WTC11 (cell line): ENCODE measurements around the gene LEKR1. TPM values are rescaled to one million over a fixed set of nuclear protein-coding genes. Genes with fewer than 3 reads are reported as not detected.
"Not testable (repeated sequence)": the region's sequence is repeated elsewhere in the genome, so short reads cannot be mapped to it uniquely, and the experiment has no call there.

Experiments used
- ATAC-seq: fragments of 200-7000 bp; cut with Tn5 transposase; 2 replicates; pipeline ENCODE4 v1.10.0; 2021; ENCODE audit warnings: mild to moderate bottlenecking, moderate library complexity
- CTCF ChIA-PET: fragments of 300-600 bp; sonication (Branson Sonifier 250); formaldehyde crosslinking; loops from one replicate; lab custom pipeline; 2021; ENCODE audit warnings: antibody characterized with exemption; lab: Charles Lee
- POLR2A ChIA-PET: fragments of 350-600 bp; sonication (Branson Sonifier 250); formaldehyde crosslinking; loops from one replicate; lab custom pipeline; 2021; ENCODE audit warnings: antibody characterized with exemption; lab: Charles Lee
- DNase-seq: peaks from one replicate; pipeline ENCODE4 v3.0.0; 2021; ENCODE audit warnings: low spot score
- H3K27ac Mint-ChIP-seq: 2 replicates; pipeline ENCODE4 v1.8.0; 2021; ENCODE audit warnings: mixed read lengths
- H3K27me3 Mint-ChIP-seq: 2 replicates; pipeline ENCODE4 v1.8.0; 2021; ENCODE audit warnings: low read depth, mild to moderate bottlenecking, moderate library complexity, mixed read lengths
- H3K36me3 Mint-ChIP-seq: 2 replicates; pipeline ENCODE4 v1.8.0; 2021; ENCODE audit warnings: mixed read lengths
- H3K4me1 Mint-ChIP-seq: 2 replicates; pipeline ENCODE4 v1.8.0; 2022; ENCODE audit warnings: mixed read lengths
- H3K4me3 Mint-ChIP-seq: 2 replicates; pipeline ENCODE4 v1.8.0; 2021; ENCODE audit warnings: mild to moderate bottlenecking, moderate library complexity, mixed read lengths
- H3K9me3 Mint-ChIP-seq: 2 replicates; pipeline ENCODE4 v1.8.0; 2021; ENCODE audit warnings: mixed read lengths
- ATF6 ChIP-seq: sonication (generic); formaldehyde crosslinking; IDR thresholded peaks from 2 replicates; pipeline ENCODE4 v1.8.1; 2023; ENCODE audit warnings: mild to moderate bottlenecking, missing genetic modification reagents
- CREB1 ChIP-seq: sonication (generic); formaldehyde crosslinking; IDR thresholded peaks from 2 replicates; pipeline ENCODE4 v1.8.0; 2023; ENCODE audit warnings: mild to moderate bottlenecking, missing genetic modification reagents
- ELF4 ChIP-seq: sonication (generic); formaldehyde crosslinking; IDR thresholded peaks from 2 replicates; pipeline ENCODE4 v1.8.1; 2022; ENCODE audit warnings: low read depth, mild to moderate bottlenecking, moderate library complexity, missing genetic modification reagents
- FOXK1 ChIP-seq: sonication (generic); formaldehyde crosslinking; IDR thresholded peaks from 2 replicates; pipeline ENCODE4 v1.8.0; 2022; ENCODE audit warnings: mild to moderate bottlenecking, moderate library complexity, missing genetic modification reagents
- FOXP1 ChIP-seq: sonication (generic); formaldehyde crosslinking; IDR thresholded peaks from 2 replicates; pipeline ENCODE4 v1.8.0; 2022; ENCODE audit warnings: missing genetic modification reagents, mild to moderate bottlenecking, moderate library complexity, borderline replicate concordance
- IRF2 ChIP-seq: sonication (generic); formaldehyde crosslinking; IDR thresholded peaks from 2 replicates; pipeline ENCODE4 v1.8.0; 2022; ENCODE audit warnings: low read depth, missing genetic modification reagents, borderline replicate concordance
- JUN ChIP-seq: sonication (generic); formaldehyde crosslinking; IDR thresholded peaks from 2 replicates; pipeline ENCODE4 v1.8.0; 2023; ENCODE audit warnings: mild to moderate bottlenecking, missing genetic modification reagents
- MXD4 ChIP-seq: fragments of 250-450 bp; sonication (Bioruptor Pico); IDR thresholded peaks from 2 replicates; pipeline ENCODE4 v1.8.0; 2021; ENCODE audit warnings: mild to moderate bottlenecking, moderate library complexity, borderline replicate concordance
- NFATC4 ChIP-seq: fragments of 250-450 bp; sonication (Bioruptor Pico); IDR thresholded peaks from 2 replicates; pipeline ENCODE4 v1.9.0; 2021; ENCODE audit warnings: mild to moderate bottlenecking
- NR1H2 ChIP-seq: sonication (generic); formaldehyde crosslinking; IDR thresholded peaks from 2 replicates; pipeline ENCODE4 v1.9.0; 2021; ENCODE audit warnings: mild to moderate bottlenecking, moderate library complexity, missing genetic modification reagents
- SMAD4 ChIP-seq: sonication (generic); formaldehyde crosslinking; IDR thresholded peaks from 2 replicates; pipeline ENCODE4 v1.8.0; 2022; ENCODE audit warnings: mild to moderate bottlenecking, missing genetic modification reagents
- SP1 ChIP-seq: sonication (generic); formaldehyde crosslinking; conservative IDR thresholded peaks from 2 replicates; pipeline ENCODE4 v1.8.1; 2022; ENCODE audit warnings: missing genetic modification reagents
- ZNF232 ChIP-seq: sonication (generic); formaldehyde crosslinking; IDR thresholded peaks from 2 replicates; pipeline ENCODE4 v1.8.0; 2022; ENCODE audit warnings: mild to moderate bottlenecking, missing genetic modification reagents
- ZNF396 ChIP-seq: fragments of 250-450 bp; sonication (Bioruptor Pico); IDR thresholded peaks from 2 replicates; pipeline ENCODE4 v1.8.0; 2021; ENCODE audit warnings: mild to moderate bottlenecking, moderate library complexity, borderline replicate concordance
- ZNF416 ChIP-seq: fragments of 250-450 bp; sonication (Bioruptor Pico); IDR thresholded peaks from 2 replicates; pipeline ENCODE4 v1.9.0; 2021; ENCODE audit warnings: mild to moderate bottlenecking, inconsistent platforms
- ZNF671 ChIP-seq: fragments of 250-450 bp; sonication (Bioruptor Pico); IDR thresholded peaks from 2 replicates; pipeline ENCODE4 v1.8.0; 2021; ENCODE audit warnings: mild to moderate bottlenecking
- total RNA-seq: library from RNA; stranded (reverse); gene quantifications from 3 replicates; pipeline ENCODE4 v1.2.3, GENCODE V29; 2021
- TF ChIP-seq, protein P1 (sequence below): sonication (generic); formaldehyde crosslinking; IDR thresholded peaks from 2 replicates; pipeline ENCODE4 v1.8.1; 2022; ENCODE audit warnings: low read depth, missing genetic modification reagents, borderline replicate concordance
- TF ChIP-seq, protein P2 (sequence below): sonication (generic); formaldehyde crosslinking; IDR thresholded peaks from 2 replicates; pipeline ENCODE4 v1.8.0; 2023; ENCODE audit warnings: missing genetic modification reagents, mild to moderate bottlenecking, borderline replicate concordance
- TF ChIP-seq, protein P3 (sequence below): sonication (generic); formaldehyde crosslinking; IDR thresholded peaks from 2 replicates; pipeline ENCODE4 v1.8.1; 2023; ENCODE audit warnings: mild to moderate bottlenecking, missing genetic modification reagents, moderate library complexity
- TF ChIP-seq, protein P4 (sequence below): sonication (generic); formaldehyde crosslinking; conservative IDR thresholded peaks from 2 replicates; pipeline ENCODE4 v1.8.1; 2022; ENCODE audit warnings: mild to moderate bottlenecking, missing genetic modification reagents
- TF ChIP-seq, protein P5 (sequence below): sonication (generic); formaldehyde crosslinking; IDR thresholded peaks from 2 replicates; pipeline ENCODE4 v1.8.0; 2023; ENCODE audit warnings: missing genetic modification reagents
- TF ChIP-seq, protein P6 (sequence below): fragments of 250-450 bp; sonication (Bioruptor Pico); IDR thresholded peaks from 2 replicates; pipeline ENCODE4 v1.9.0; 2021; ENCODE audit warnings: mild to moderate bottlenecking

Gene LEKR1
- total RNA-seq, 1 experiment from 2014 or later = 0.09 TPM

DNA sequence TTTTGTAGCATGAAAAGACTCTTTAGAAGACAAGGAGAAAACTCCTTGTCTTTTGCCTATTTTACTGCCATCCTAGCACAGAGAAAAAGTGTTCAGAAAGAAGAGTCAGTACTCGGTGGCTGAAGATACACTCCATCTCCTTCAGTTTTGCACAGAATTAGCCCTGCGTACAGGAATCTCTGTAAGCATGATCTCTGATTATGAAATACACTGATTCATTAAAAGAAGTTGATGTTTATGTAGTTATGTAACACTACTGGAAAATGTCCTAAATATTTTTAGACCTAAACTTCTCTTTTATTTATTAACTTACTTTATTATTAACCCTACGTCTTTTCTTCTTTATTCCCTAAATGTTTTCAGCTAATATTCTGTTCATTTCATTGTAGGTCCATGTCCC is 138.4 kb downstream of the LEKR1 start (continued):
- TF ChIP-seq, protein P1, sequence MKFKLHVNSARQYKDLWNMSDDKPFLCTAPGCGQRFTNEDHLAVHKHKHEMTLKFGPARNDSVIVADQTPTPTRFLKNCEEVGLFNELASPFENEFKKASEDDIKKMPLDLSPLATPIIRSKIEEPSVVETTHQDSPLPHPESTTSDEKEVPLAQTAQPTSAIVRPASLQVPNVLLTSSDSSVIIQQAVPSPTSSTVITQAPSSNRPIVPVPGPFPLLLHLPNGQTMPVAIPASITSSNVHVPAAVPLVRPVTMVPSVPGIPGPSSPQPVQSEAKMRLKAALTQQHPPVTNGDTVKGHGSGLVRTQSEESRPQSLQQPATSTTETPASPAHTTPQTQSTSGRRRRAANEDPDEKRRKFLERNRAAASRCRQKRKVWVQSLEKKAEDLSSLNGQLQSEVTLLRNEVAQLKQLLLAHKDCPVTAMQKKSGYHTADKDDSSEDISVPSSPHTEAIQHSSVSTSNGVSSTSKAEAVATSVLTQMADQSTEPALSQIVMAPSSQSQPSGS (CRISPR knock-in tag) = no peak
- TF ChIP-seq NR1H2 (CRISPR knock-in tag) (no peak), FOXP1 (CRISPR knock-in tag) (no peak), IRF2 (no peak), ATF6 (no peak), ZNF671 (CRISPR knock-in tag) (no peak), ZNF396 (CRISPR knock-in tag) (no peak)

- H3K4me3 Mint-ChIP-seq, H3K4me1 Mint-ChIP-seq, ATAC-seq, POLR2A ChIA-PET, DNase-seq, CTCF ChIA-PET, H3K27ac Mint-ChIP-seq, H3K27me3 Mint-ChIP-seq: not testable (repeated sequence)
- peaks cover 13% of the 10 kb centered on the region for H3K36me3 Mint-ChIP-seq
- peaks cover 30% of the 10 kb centered on the region for H3K9me3 Mint-ChIP-seq
Observed at GRCh38 chr3:156966349-156966748, 140.2 kb downstream of the LEKR1 start.

DNA sequence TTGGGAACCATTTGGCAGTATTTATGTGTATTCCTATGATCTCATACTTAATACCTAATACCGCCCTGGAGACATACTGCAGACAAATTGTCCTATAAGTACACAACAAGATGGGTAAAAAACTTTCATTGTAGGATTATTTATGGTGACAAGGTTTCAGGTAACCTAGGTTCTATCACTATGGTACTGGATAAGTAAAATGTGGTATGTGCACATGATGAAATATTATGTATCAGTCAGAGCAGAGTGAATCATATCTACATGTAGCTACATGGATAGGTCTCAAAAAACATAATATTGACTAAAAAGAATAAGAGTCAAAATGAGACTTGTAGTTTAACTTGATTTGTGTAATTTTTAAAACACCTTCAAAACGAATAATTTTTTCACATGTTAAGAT is 147.8 kb downstream of the LEKR1 start:
- H3K27me3 Mint-ChIP-seq = no peaks in the 10 kb centered on the region
- H3K4me3 Mint-ChIP-seq = no peak overlapping the region
- H3K27ac Mint-ChIP-seq = no peak overlapping the region
- no peaks in the 10 kb centered on the region for H3K36me3 Mint-ChIP-seq
- POLR2A ChIA-PET = no interaction called here
- ATAC-seq (no peak), DNase-seq (no peak)
- peaks cover 9% of the 10 kb centered on the region for H3K4me1 Mint-ChIP-seq
- H3K9me3 Mint-ChIP-seq = peaks cover 3% of the 10 kb centered on the region; the same call in 1 of the 2 replicates
- CTCF ChIA-PET = no interaction called here
- TF ChIP-seq JUN (CRISPR knock-in tag) (no peak), ZNF232 (CRISPR knock-in tag) (no peak), FOXK1 (CRISPR knock-in tag) (no peak), ELF4 (no peak), ZNF416 (no peak), ZNF671 (CRISPR knock-in tag) (no peak), NFATC4 (CRISPR knock-in tag) (no peak), MXD4 (no peak), SP1 (CRISPR knock-in tag) (no peak), SMAD4 (CRISPR knock-in tag) (no peak), CREB1 (CRISPR knock-in tag) (no peak)
- TF ChIP-seq, protein P2, sequence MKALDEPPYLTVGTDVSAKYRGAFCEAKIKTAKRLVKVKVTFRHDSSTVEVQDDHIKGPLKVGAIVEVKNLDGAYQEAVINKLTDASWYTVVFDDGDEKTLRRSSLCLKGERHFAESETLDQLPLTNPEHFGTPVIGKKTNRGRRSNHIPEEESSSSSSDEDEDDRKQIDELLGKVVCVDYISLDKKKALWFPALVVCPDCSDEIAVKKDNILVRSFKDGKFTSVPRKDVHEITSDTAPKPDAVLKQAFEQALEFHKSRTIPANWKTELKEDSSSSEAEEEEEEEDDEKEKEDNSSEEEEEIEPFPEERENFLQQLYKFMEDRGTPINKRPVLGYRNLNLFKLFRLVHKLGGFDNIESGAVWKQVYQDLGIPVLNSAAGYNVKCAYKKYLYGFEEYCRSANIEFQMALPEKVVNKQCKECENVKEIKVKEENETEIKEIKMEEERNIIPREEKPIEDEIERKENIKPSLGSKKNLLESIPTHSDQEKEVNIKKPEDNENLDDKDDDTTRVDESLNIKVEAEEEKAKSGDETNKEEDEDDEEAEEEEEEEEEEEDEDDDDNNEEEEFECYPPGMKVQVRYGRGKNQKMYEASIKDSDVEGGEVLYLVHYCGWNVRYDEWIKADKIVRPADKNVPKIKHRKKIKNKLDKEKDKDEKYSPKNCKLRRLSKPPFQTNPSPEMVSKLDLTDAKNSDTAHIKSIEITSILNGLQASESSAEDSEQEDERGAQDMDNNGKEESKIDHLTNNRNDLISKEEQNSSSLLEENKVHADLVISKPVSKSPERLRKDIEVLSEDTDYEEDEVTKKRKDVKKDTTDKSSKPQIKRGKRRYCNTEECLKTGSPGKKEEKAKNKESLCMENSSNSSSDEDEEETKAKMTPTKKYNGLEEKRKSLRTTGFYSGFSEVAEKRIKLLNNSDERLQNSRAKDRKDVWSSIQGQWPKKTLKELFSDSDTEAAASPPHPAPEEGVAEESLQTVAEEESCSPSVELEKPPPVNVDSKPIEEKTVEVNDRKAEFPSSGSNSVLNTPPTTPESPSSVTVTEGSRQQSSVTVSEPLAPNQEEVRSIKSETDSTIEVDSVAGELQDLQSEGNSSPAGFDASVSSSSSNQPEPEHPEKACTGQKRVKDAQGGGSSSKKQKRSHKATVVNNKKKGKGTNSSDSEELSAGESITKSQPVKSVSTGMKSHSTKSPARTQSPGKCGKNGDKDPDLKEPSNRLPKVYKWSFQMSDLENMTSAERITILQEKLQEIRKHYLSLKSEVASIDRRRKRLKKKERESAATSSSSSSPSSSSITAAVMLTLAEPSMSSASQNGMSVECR (CRISPR knock-in tag) = no peak
- TF ChIP-seq, protein P3, sequence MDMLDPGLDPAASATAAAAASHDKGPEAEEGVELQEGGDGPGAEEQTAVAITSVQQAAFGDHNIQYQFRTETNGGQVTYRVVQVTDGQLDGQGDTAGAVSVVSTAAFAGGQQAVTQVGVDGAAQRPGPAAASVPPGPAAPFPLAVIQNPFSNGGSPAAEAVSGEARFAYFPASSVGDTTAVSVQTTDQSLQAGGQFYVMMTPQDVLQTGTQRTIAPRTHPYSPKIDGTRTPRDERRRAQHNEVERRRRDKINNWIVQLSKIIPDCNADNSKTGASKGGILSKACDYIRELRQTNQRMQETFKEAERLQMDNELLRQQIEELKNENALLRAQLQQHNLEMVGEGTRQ (CRISPR knock-in tag) = no peak
- TF ChIP-seq, protein P4, sequence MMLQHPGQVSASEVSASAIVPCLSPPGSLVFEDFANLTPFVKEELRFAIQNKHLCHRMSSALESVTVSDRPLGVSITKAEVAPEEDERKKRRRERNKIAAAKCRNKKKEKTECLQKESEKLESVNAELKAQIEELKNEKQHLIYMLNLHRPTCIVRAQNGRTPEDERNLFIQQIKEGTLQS = no peak
- TF ChIP-seq, protein P5, sequence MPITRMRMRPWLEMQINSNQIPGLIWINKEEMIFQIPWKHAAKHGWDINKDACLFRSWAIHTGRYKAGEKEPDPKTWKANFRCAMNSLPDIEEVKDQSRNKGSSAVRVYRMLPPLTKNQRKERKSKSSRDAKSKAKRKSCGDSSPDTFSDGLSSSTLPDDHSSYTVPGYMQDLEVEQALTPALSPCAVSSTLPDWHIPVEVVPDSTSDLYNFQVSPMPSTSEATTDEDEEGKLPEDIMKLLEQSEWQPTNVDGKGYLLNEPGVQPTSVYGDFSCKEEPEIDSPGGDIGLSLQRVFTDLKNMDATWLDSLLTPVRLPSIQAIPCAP = no peak
- TF ChIP-seq, protein P6, sequence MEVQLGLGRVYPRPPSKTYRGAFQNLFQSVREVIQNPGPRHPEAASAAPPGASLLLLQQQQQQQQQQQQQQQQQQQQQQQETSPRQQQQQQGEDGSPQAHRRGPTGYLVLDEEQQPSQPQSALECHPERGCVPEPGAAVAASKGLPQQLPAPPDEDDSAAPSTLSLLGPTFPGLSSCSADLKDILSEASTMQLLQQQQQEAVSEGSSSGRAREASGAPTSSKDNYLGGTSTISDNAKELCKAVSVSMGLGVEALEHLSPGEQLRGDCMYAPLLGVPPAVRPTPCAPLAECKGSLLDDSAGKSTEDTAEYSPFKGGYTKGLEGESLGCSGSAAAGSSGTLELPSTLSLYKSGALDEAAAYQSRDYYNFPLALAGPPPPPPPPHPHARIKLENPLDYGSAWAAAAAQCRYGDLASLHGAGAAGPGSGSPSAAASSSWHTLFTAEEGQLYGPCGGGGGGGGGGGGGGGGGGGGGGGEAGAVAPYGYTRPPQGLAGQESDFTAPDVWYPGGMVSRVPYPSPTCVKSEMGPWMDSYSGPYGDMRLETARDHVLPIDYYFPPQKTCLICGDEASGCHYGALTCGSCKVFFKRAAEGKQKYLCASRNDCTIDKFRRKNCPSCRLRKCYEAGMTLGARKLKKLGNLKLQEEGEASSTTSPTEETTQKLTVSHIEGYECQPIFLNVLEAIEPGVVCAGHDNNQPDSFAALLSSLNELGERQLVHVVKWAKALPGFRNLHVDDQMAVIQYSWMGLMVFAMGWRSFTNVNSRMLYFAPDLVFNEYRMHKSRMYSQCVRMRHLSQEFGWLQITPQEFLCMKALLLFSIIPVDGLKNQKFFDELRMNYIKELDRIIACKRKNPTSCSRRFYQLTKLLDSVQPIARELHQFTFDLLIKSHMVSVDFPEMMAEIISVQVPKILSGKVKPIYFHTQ (CRISPR knock-in tag) = no peak
